Vagina (tissue), 2 donors: ENCODE results near the gene JAM3. TPM values are rescaled to one million over a fixed set of nuclear protein-coding genes. Genes with fewer than 3 reads are reported as not detected.
A peak's percentile ranks its signal among the peaks of the same experiment; 100 is the strongest.

ENCODE experiments used
- DNase-seq, 2 donors: peaks; one replicate each; pipeline ENCODE4 v3.0.0-alpha.2; 2017; ENCODE audit errors: extremely low spot score in 2 of 2
- H3K27ac ChIP-seq: fragments of 200-600 bp; sonication (generic); one replicate; pipeline ENCODE4 v1.5.1; 2019
- H3K27me3 ChIP-seq: fragments of 200-600 bp; sonication (generic); one replicate; pipeline ENCODE4 v1.5.1; 2019
- H3K36me3 ChIP-seq, 2 donors: fragments of 200-600 bp; sonication (generic); one replicate each; pipeline ENCODE4 v1.5.1; 2017 to 2019
- H3K4me1 ChIP-seq: fragments of 200-600 bp; sonication (generic); one replicate; pipeline ENCODE4 v1.5.1; 2019
- H3K4me3 ChIP-seq, 2 donors: fragments of 200-600 bp; sonication (generic); 1 replicate in 1 of 2; 2 replicates in 1 of 2; pipeline ENCODE4 v1.5.1; 2016 to 2019
- H3K9me3 ChIP-seq: fragments of 200-600 bp; sonication (generic); one replicate; pipeline ENCODE4 v1.5.1; 2019
- CTCF ChIP-seq, 3 experiments: fragments of 450-650 bp in 2 of 3; fragments of 200-600 bp in 1 of 3; sonication (generic) in 1 of 3; IDR thresholded peaks; one replicate each; pipeline ENCODE4 v1.5.1; 2017 to 2019; ENCODE audit warnings: antibody characterized with exemption in 3 of 3, mild to moderate bottlenecking in 2 of 3, moderate library complexity in 2 of 3
- POLR2A ChIP-seq, 2 donors: fragments of 450-650 bp; IDR thresholded peaks; one replicate each; pipeline ENCODE4 v1.6.1; 2017; ENCODE audit warnings: antibody characterized with exemption in 2 of 2, mild to moderate bottlenecking in 2 of 2, moderate library complexity in 2 of 2
- POLR2AphosphoS5 ChIP-seq, 2 donors: sonication (generic); formaldehyde crosslinking; IDR thresholded peaks; one replicate each; pipeline ENCODE4 v1.9.0; 2017; ENCODE audit warnings: antibody characterized with exemption in 2 of 2, mild to moderate bottlenecking in 2 of 2, low read depth in 1 of 2; ENCODE audit not compliant: insufficient read depth in 1 of 2
- intact Hi-C: fragments of 100-400 bp; cut with DNase I; formaldehyde crosslinking; loops from one replicate; pipeline ENCODE4 v1.15.1; 2023
- total RNA-seq: library from RNA; depleted of rRNA; stranded (reverse); fragments of >200 nt; gene quantifications from one replicate; pipeline ENCODE4 v1.2.3, GENCODE V29; 2016

Gene JAM3
- total RNA-seq, 1 donor from 2014 or later = 31.7 TPM

GRCh38 chr11:134124660-134125451 is 56.0 kb downstream of the JAM3 start:
- TF ChIP-seq POLR2AphosphoS5 (IDR thresholded peaks at IDR 0.05; ENCODE audit: insufficient read depth in 1 of 2, low read depth in 1 of 2) (peak in 1 of 2 donors; percentile 54), POLR2A (IDR thresholded peaks at IDR 0.05) (no peak), CTCF (IDR thresholded peaks at IDR 0.05) (no peak)
- Histone ChIP-seq H3K4me1 (peaks cover 44% of the 10 kb centered on the region), H3K36me3 (no peaks in the 10 kb centered on the region), H3K27me3 (no peaks in the 10 kb centered on the region), H3K27ac (peak overlapping the region; percentile 64), H3K4me3 (peak overlapping the region; percentile 34 to 52), H3K9me3 (no peaks in the 10 kb centered on the region)
- no peak for DNase-seq
- intact Hi-C loops = loop anchor here (10.0 kb wide), 1 partner anchor 170 kb away; the partner anchor contains the start of gene IGSF9B

- DNase-seq = no peak
- no peaks in the 10 kb centered on the region for H3K27me3 ChIP-seq
- no peaks in the 10 kb centered on the region for H3K36me3 ChIP-seq
- peak overlapping the region; percentile 64 for H3K27ac ChIP-seq
- intact Hi-C loops = loop anchor here (10.0 kb wide), 1 partner anchor 171 kb away; the partner anchor contains the start of gene IGSF9B
- no peak for TF ChIP-seq POLR2A (IDR thresholded peaks at IDR 0.05)
- TF ChIP-seq POLR2AphosphoS5 (IDR thresholded peaks at IDR 0.05; ENCODE audit: insufficient read depth in 1 of 2, low read depth in 1 of 2) = no peak
- no peak for TF ChIP-seq CTCF (IDR thresholded peaks at IDR 0.05)
- H3K9me3 ChIP-seq = no peaks in the 10 kb centered on the region
- peak overlapping the region; percentile 34 to 52 for H3K4me3 ChIP-seq
- H3K4me1 ChIP-seq = peaks cover 44% of the 10 kb centered on the region
These were observed 56.6 kb downstream of the JAM3 start for GRCh38 chr11:134125507-134125906.

GRCh38 chr11:134126217-134126822 is 57.4 kb downstream of the JAM3 start:
- intact Hi-C loops = loop anchor here (10.0 kb wide), 1 partner anchor 172 kb away; the partner anchor contains the start of gene IGSF9B
- DNase-seq = no peak

GRCh38 chr11:134131628-134132244 is 62.9 kb downstream of the JAM3 start:
- H3K36me3 ChIP-seq = no peaks in the 10 kb centered on the region
- DNase-seq = no peak
- H3K27me3 ChIP-seq = no peaks in the 10 kb centered on the region
- peaks cover 7% of the 10 kb centered on the region for H3K9me3 ChIP-seq
- no peak overlapping the region for H3K4me3 ChIP-seq
- H3K27ac ChIP-seq = no peak overlapping the region
- peaks cover 2% of the 10 kb centered on the region for H3K4me1 ChIP-seq
- intact Hi-C loops = no loop called here
- TF ChIP-seq POLR2A (IDR thresholded peaks at IDR 0.05) = no peak
- no peak for TF ChIP-seq CTCF (IDR thresholded peaks at IDR 0.05)
- no peak for TF ChIP-seq POLR2AphosphoS5 (IDR thresholded peaks at IDR 0.05; ENCODE audit: insufficient read depth in 1 of 2, low read depth in 1 of 2)

More at GRCh38 chr11:134126217-134126822, 57.4 kb downstream of the JAM3 start:
- H3K36me3 ChIP-seq = no peaks in the 10 kb centered on the region
- H3K27me3 ChIP-seq = no peaks in the 10 kb centered on the region
- H3K4me3 ChIP-seq = no peak overlapping the region
- H3K4me1 ChIP-seq = peaks cover 37% of the 10 kb centered on the region
- TF ChIP-seq POLR2A (IDR thresholded peaks at IDR 0.05) (no peak), CTCF (IDR thresholded peaks at IDR 0.05) (no peak), POLR2AphosphoS5 (IDR thresholded peaks at IDR 0.05; ENCODE audit: insufficient read depth in 1 of 2, low read depth in 1 of 2) (no peak)
- H3K9me3 ChIP-seq = no peaks in the 10 kb centered on the region
- peak overlapping the region; percentile 64 for H3K27ac ChIP-seq
